ENCODE measurements around the gene C1QBP.

Gene C1QBP
- long read RNA-seq, donor 1, transcript C1QBP-201 (6 exons, 1,169 nt) = major isoform, 137 of 162 reads
- long read RNA-seq, donor 1, partial matches to known transcripts = 19 of 162 reads
- long read RNA-seq, donor 1, other reads (novel, unspliced or antisense) = 0 of 162 reads
- long read RNA-seq, donor 2, transcript C1QBP-201 (6 exons, 1,169 nt) = major isoform, 96 of 117 reads
- long read RNA-seq, donor 2, partial matches to known transcripts = 16 of 117 reads
- long read RNA-seq, donor 2, other reads (novel, unspliced or antisense) = 0 of 117 reads
- long read RNA-seq, donor 3, transcript C1QBP-201 (6 exons, 1,169 nt) = major isoform, 46 of 62 reads
- long read RNA-seq, donor 3, partial matches to known transcripts = 16 of 62 reads
- long read RNA-seq, donor 3, other reads (novel, unspliced or antisense) = 0 of 62 reads
- long read RNA-seq, donor 4, transcript C1QBP-201 (6 exons, 1,169 nt) = major isoform, 78 of 108 reads
- long read RNA-seq, donor 4, partial matches to known transcripts = 24 of 108 reads
- long read RNA-seq, donor 4, other reads (novel, unspliced or antisense) = 0 of 108 reads
- long read RNA-seq, donor 5, transcript C1QBP-201 (6 exons, 1,169 nt) = major isoform, 122 of 165 reads
- long read RNA-seq, donor 5, partial matches to known transcripts = 40 of 165 reads
- long read RNA-seq, donor 5, other reads (novel, unspliced or antisense) = 0 of 165 reads
- long read RNA-seq, donor 6, transcript C1QBP-201 (6 exons, 1,169 nt) = major isoform, 91 of 118 reads
- long read RNA-seq, donor 6, transcript C1QBP-203 (2 exons, 911 nt) = minor isoform, 6 of 118 reads
- long read RNA-seq, donor 6, partial matches to known transcripts = 17 of 118 reads
- long read RNA-seq, donor 6, other reads (novel, unspliced or antisense) = 0 of 118 reads
- long read RNA-seq, donor 7 = 0 reads
- long read RNA-seq, donor 8, transcript C1QBP-201 (6 exons, 1,169 nt) = major isoform, 113 of 136 reads
- long read RNA-seq, donor 8, partial matches to known transcripts = 16 of 136 reads
- long read RNA-seq, donor 8, other reads (novel, unspliced or antisense) = 0 of 136 reads

GRCh38 chr17:5438716-5439445, at the start of gene C1QBP:
C1QBP (minus strand) TSS chr17:5439155; CDS start chr17:5439073, 82 bp downstream.
- DNase-seq = peak; percentile 97

GRCh38 chr17:5488752-5489151, 49.8 kb upstream of the C1QBP start:
- DNase-seq = no peak

GRCh38 chr17:5486206-5487124, 47.5 kb upstream of the C1QBP start, which contains the start of gene MIS12:
MIS12 (plus strand) TSS chr17:5486566; CDS start chr17:5488863, 2,297 bp downstream.
- DNase-seq = peak; percentile 96

- peak; percentile 79 for DNase-seq
Measured at GRCh38 chr17:5485270-5486205, 46.6 kb upstream of the C1QBP start, which contains the start of gene DERL2. DERL2 (minus strand) TSS chr17:5486178; CDS start chr17:5486161, 17 bp downstream.

- DNase-seq = no peak
Measured at GRCh38 chr17:5481451-5481850, 42.5 kb upstream of the C1QBP start.

- DNase-seq = no peak
Measured at GRCh38 chr17:5480962-5481361, 42.0 kb upstream of the C1QBP start.

GRCh38 chr17:5478992-5479391, 40.0 kb upstream of the C1QBP start:
- no peak for DNase-seq

- DNase-seq = no peak
Measured at GRCh38 chr17:5473906-5474305, 35.0 kb upstream of the C1QBP start.

GRCh38 chr17:5472511-5472910, 33.6 kb upstream of the C1QBP start:
- no peak for DNase-seq

GRCh38 chr17:5468075-5468473, 29.1 kb upstream of the C1QBP start:
- DNase-seq = no peak

GRCh38 chr17:5467416-5467815, 28.5 kb upstream of the C1QBP start:
- DNase-seq = no peak

GRCh38 chr17:5466295-5466694, 27.3 kb upstream of the C1QBP start:
- DNase-seq = no peak

- DNase-seq = no peak
Measured at GRCh38 chr17:5464717-5465507, 26.0 kb upstream of the C1QBP start.

- DNase-seq = no peak
Measured at GRCh38 chr17:5446786-5447185, 7.8 kb upstream of the C1QBP start.

GRCh38 chr17:5444209-5444608, 5.3 kb upstream of the C1QBP start:
- DNase-seq = no peak

GRCh38 chr17:5443728-5444127, 4.8 kb upstream of the C1QBP start:
- DNase-seq = no peak

- DNase-seq = no peak
Measured at GRCh38 chr17:5439446-5439764, 450 bp upstream of the C1QBP start.

GRCh38 chr17:5437721-5438317, 1.1 kb downstream of the C1QBP start:
- no peak for DNase-seq
